Heart right ventricle (tissue), 16 donors: Measurements from ENCODE around the gene TMEM271. TPM values are rescaled to one million over a fixed set of nuclear protein-coding genes. Genes with fewer than 3 reads are reported as not detected.
A peak's percentile ranks its signal among the peaks of the same experiment; 100 is the strongest.

Experiments used
- ATAC-seq, 8 donors: fragments of 200-7000 bp; cut with Tn5 transposase; one replicate each; pipeline ENCODE4 v1.9.1; 2020; ENCODE audit warnings: mild to moderate bottlenecking in 8 of 8, moderate library complexity in 8 of 8, moderate number of reproducible peaks in 1 of 8
- DNase-seq, 2 donors: peaks; one replicate each; pipeline ENCODE4 v3.0.0-alpha.2; 2020
- H3K27ac ChIP-seq, 10 donors: fragments of 200-600 bp; sonication (generic) in 2 of 10; one replicate each; pipeline versions ENCODE4 v1.5.0 to v1.8.0; 2020 to 2022; ENCODE audit warnings: mild to moderate bottlenecking in 3 of 10
- H3K27me3 ChIP-seq, 7 donors: fragments of 200-600 bp; one replicate each; pipeline ENCODE4 v1.8.0; 2021 to 2022; ENCODE audit warnings: mild to moderate bottlenecking in 2 of 7
- H3K36me3 ChIP-seq, 9 donors: fragments of 200-600 bp; sonication (generic) in 1 of 9; one replicate each; pipeline versions ENCODE4 v1.5.0 to v1.8.0; 2020 to 2022; ENCODE audit warnings: mild to moderate bottlenecking in 2 of 9
- H3K4me1 ChIP-seq, 9 donors: fragments of 200-600 bp; sonication (generic) in 1 of 9; one replicate each; pipeline versions ENCODE4 v1.5.0 to v1.8.0; 2020 to 2022; ENCODE audit warnings: mild to moderate bottlenecking in 4 of 9
- H3K4me3 ChIP-seq, 10 donors: fragments of 200-600 bp; sonication (generic) in 2 of 10; one replicate each; pipeline versions ENCODE4 v1.5.0 to v1.8.0; 2020 to 2022; ENCODE audit warnings: mild to moderate bottlenecking in 7 of 10, moderate library complexity in 2 of 10
- H3K9me3 ChIP-seq, 11 donors: fragments of 200-600 bp in 10 of 11; sonication (generic) in 2 of 11; one replicate each; pipeline versions ENCODE4 v1.5.0 to v1.8.0; 2013 to 2022; ENCODE audit warnings: mild to moderate bottlenecking in 2 of 11, control low read depth in 1 of 11, moderate library complexity in 1 of 11
- CTCF ChIP-seq, 9 donors: fragments of 200-600 bp; sonication (generic) in 2 of 9; IDR thresholded peaks; one replicate each; pipeline versions ENCODE4 v1.5.0 to v1.8.0; 2021 to 2022; ENCODE audit warnings: antibody characterized with exemption in 9 of 9, mild to moderate bottlenecking in 5 of 9, moderate library complexity in 1 of 9
- WGBS, 2 donors: extraction: QIAGEN DNeasy Blood & Tissue Kit; methylation state at CpG; one replicate each; pipeline ENCODE4 v1.1.7; 2013; ENCODE audit warnings: inconsistent platforms in 1 of 2; 5-methylcytosine and 5-hydroxymethylcytosine counted together
- intact Hi-C, 10 donors: fragments of 100-400 bp; cut with DNase I; formaldehyde crosslinking; loops; one replicate each; pipeline versions ENCODE4 v1.11.1 to v1.14.2; 2022
- polyA plus RNA-seq, 2 donors: library from polyadenylated mRNA; stranded (reverse); fragments of 200-250 nt; gene quantifications; one replicate each; pipeline ENCODE4 v1.2.3, GENCODE V29; 2013
- total RNA-seq, 10 donors: library from RNA; stranded (reverse); fragmentation: NEBNext Ultra II Directional in 3 of 10; extraction: Animal tissue kit (Norgen Biotek cat#: 25700) in 3 of 10; gene quantifications; one replicate each; pipeline versions ENCODE4 v1.2.1 to v1.2.4, GENCODE V29; 2021 to 2023
- donor health status: Arrhythmogenic right ventricular cardiomyopathy.
- donor health status: ischemic (EF 13 %, LVEDD 7.1; RV severe dilation, severe dysfunction).
- donor health status: healthy with polysubstance abuse.
- donor health status: DM: no; HTN: yes; CAD: no.
- donor health status: DM: no; HTN: no; CAD: no.
- donor health status: ischemic (EF 25% LVEDD 6.9; RV normal size, moderate dysfunction).
- donor health status: ischemic (EF 25% LVEDD 5.7; RV mildly dilated, moderate dysfunction).
- donor health status: healthy.
- donor health status: DM: yes; HTN: yes; CAD: no.
- donor health status: Ischemic cardiomyopathy.
- donor health status: ischemic (EF 35%, LVEDD 5.7; RV mildly dilated, moderate dysfunction).
- donor health status: nonischemic (EF 11% LVEDD 7.7; RV severe dilation, severe dysfunction).
- donor health status: DM: yes; HTN: yes; CAD: no.
- donor health status: PGD.
- donor health status: ischemic (EF 29% LVEDD 5.4; RV normal size, mild dysfunction).
- donor health status: nonischemic (EF 23%, LVEDD 6.1; RV moderate dilation, normal function).

TMEM271 gene
- total and polyA plus RNA-seq, 12 donors, result not detected

GRCh38 chr4:526971-527460 is 49.1 kb downstream of the TMEM271 start:
- intact Hi-C loops, result no loop called here
- H3K27me3 ChIP-seq, result no peaks in the 10 kb centered on the region

DNA sequence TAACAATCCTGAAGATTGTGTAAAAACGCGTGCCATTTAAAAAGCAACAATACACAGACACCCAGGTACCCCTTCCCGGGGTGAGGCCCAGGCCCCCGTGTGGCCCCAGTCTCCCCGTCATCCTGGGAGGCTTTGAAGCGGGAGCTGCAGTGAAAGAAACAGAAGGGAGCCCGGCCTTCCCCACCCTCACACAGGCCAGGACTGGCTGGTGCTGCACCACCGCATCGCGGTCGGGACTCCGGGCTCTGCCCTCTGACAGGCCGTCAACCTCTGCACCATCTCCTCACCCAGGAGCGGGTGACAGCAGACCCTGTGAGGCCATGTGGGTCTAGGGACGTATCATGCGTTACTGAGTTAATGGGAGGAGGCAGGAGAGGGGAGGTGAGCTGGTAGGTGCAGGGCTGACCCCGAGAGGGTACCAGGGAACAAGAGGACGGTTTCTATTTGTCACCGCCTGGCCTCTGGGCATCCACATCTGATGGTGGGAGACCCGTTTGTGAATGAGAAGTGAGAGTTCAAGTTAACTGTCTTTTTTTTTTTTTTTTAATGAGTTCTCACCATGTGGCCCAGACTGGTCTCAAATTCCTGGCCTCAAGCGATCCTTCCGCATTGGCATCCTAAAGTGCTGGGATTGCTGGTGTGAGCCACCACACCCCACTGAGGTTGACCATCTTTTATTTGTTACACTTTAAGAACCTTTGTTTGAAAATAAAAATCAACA is 49.7 kb downstream of the TMEM271 start:
- Histone ChIP-seq H3K36me3 (peaks cover 0 to 98% (median 62%) of the 10 kb centered on the region in 9 donors), H3K27ac (no peak overlapping the region), H3K4me3 (no peak overlapping the region), H3K9me3 (no peaks in the 10 kb centered on the region), H3K27me3 (no peaks in the 10 kb centered on the region), H3K4me1 (no peaks in the 10 kb centered on the region)
- no peak for DNase-seq
- peak in 1 of 8 donors; percentile 24 for ATAC-seq
- no peak for TF ChIP-seq CTCF (IDR thresholded peaks at IDR 0.05)
- intact Hi-C loops, result no loop called here
- WGBS, 2 donors, result 96% methylated on average over 22 of the region's 22 CpGs

More at GRCh38 chr4:526971-527460, 49.1 kb downstream of the TMEM271 start:
- no peak for TF ChIP-seq CTCF (IDR thresholded peaks at IDR 0.05)
- Histone ChIP-seq H3K36me3 (peaks cover 0 to 98% (median 57%) of the 10 kb centered on the region in 9 donors), H3K9me3 (no peaks in the 10 kb centered on the region), H3K4me1 (no peaks in the 10 kb centered on the region), H3K27ac (no peak overlapping the region), H3K4me3 (no peak overlapping the region)
- ATAC-seq, result no peak
- WGBS, 2 donors, result 97 to 98% methylated on average over 21 of the region's 21 CpGs
- no peak for DNase-seq

DNA sequence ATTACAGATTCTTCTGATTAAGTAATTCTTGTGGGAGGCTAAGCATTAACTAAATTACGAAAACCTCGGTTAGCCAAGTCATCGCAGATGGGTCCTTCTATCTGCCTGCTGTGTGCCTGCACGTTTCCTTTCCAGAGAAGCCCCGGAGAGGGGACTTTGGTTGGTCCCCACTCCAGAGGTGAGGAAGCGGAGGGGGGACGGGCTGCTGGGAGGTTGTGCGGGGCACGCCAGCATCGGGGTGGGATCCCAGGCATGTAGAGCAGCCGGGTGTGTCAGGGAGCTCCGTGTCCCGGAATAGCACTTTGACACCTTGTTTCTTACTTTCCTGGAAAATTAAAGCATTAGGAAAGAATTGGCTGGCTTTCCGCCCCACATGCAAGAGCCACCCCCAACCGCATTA is 50.4 kb downstream of the TMEM271 start:
- H3K4me3 ChIP-seq, result no peak overlapping the region
- no peak for TF ChIP-seq CTCF (IDR thresholded peaks at IDR 0.05)
- H3K4me1 ChIP-seq, result no peaks in the 10 kb centered on the region
- no peak for ATAC-seq
- 95 to 97% methylated on average over 15 of the region's 15 CpGs for WGBS, 2 donors
- H3K36me3 ChIP-seq, result peaks cover 0 to 98% (median 57%) of the 10 kb centered on the region in 9 donors
- intact Hi-C loops, result no loop called here
- DNase-seq, result no peak
- H3K27ac ChIP-seq, result no peak overlapping the region
- H3K9me3 ChIP-seq, result no peaks in the 10 kb centered on the region
- H3K27me3 ChIP-seq, result no peaks in the 10 kb centered on the region

DNA sequence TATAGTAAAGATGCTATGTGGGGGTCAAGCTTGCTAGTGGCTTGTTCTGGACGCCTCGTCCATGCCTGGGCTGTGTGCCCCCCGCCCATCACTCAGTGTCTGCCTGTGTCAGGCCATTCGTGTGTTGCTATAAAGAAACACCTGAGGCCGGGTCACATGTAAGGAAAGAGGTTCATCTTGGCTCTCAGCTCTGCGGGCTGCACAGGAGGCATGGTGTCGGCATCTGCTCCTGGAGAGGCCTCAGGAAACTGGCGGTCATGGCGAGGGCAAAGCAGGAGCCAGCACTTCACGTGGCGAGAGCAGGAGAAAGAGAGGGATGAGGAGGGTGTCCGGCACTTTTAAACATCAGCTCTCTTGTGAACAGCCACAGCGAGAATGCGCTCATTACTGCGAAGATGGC is 51.9 kb downstream of the TMEM271 start:
- intact Hi-C loops, result no loop called here
- WGBS, 2 donors, result 95% methylated on average over 15 of the region's 15 CpGs
- H3K4me1 ChIP-seq, result no peaks in the 10 kb centered on the region

More for the DNA sequence above, 51.9 kb downstream of the TMEM271 start:
- Histone ChIP-seq H3K4me3 (no peak overlapping the region), H3K36me3 (peaks cover 0 to 95% (median 56%) of the 10 kb centered on the region in 9 donors), H3K27ac (no peak overlapping the region), H3K27me3 (no peaks in the 10 kb centered on the region), H3K9me3 (no peaks in the 10 kb centered on the region)
- TF ChIP-seq CTCF (IDR thresholded peaks at IDR 0.05), result no peak
- ATAC-seq (no peak), DNase-seq (no peak)

Other genes with a start within 250 kb of the TMEM271 start
- 10 to 100 TPM in 2 of 10 donors, 1 to 10 TPM in 8; 6.3 to 10.8 (median 7.8) TPM for gene ZNF141, start 238.5 kb downstream of the TMEM271 start, total RNA-seq
- gene ZNF141, start 238.5 kb downstream of the TMEM271 start, polyA plus RNA-seq, result 1 to 10 TPM; 1.5 to 7.5 TPM
- gene ZNF721, start 77.1 kb downstream of the TMEM271 start, total RNA-seq, result 10 to 100 TPM in 9 of 10 donors, 1 to 10 TPM in 1; 9.9 to 17.6 (median 15.3) TPM
- gene ZNF721, start 77.1 kb downstream of the TMEM271 start, polyA plus RNA-seq, result 10 to 100 TPM in 1 of 2 donors, 1 to 10 TPM in 1; 4.9 to 11.3 TPM
- 10 to 100 TPM; 13.2 to 20.4 (median 17.1) TPM for gene PIGG, start 77.1 kb downstream of the TMEM271 start, total RNA-seq
- gene PIGG, start 77.1 kb downstream of the TMEM271 start, polyA plus RNA-seq, result 10 to 100 TPM; 12.6 to 49.5 TPM
- gene PDE6B, start 49.3 kb upstream of the TMEM271 start, total RNA-seq, result 1 to 10 TPM; 1.8 to 6.2 (median 4.4) TPM
- gene PDE6B, start 49.3 kb upstream of the TMEM271 start, polyA plus RNA-seq, result 1 to 10 TPM in 1 of 2 donors, under 1 TPM in 1; 0.73 to 2.0 TPM
- gene ATP5ME, start 98.0 kb upstream of the TMEM271 start, total RNA-seq, result 1,000 to 10,000 TPM in 5 of 10 donors, 100 to 1,000 TPM in 5; 651 to 1,196 (median 982) TPM
- gene ATP5ME, start 98.0 kb upstream of the TMEM271 start, polyA plus RNA-seq, result 1,000 to 10,000 TPM in 1 of 2 donors, 100 to 1,000 TPM in 1; 999 to 4,239 TPM
- gene MYL5, start 98.2 kb upstream of the TMEM271 start, total RNA-seq, result 1 to 10 TPM; 4.0 to 7.5 (median 6.1) TPM
- gene MYL5, start 98.2 kb upstream of the TMEM271 start, polyA plus RNA-seq, result 1 to 10 TPM; 3.3 to 8.1 TPM
- gene SLC49A3, start 112.9 kb upstream of the TMEM271 start, total RNA-seq, result 10 to 100 TPM in 9 of 10 donors, 1 to 10 TPM in 1; 9.8 to 16.9 (median 12.3) TPM
- 10 to 100 TPM in 1 of 2 donors, 1 to 10 TPM in 1; 8.8 to 28.5 TPM for gene SLC49A3, start 112.9 kb upstream of the TMEM271 start, polyA plus RNA-seq
- 10 to 100 TPM; 17.5 to 26.1 (median 20.9) TPM for gene PCGF3, start 129.5 kb upstream of the TMEM271 start, total RNA-seq
- 10 to 100 TPM; 21.7 to 50.8 TPM for gene PCGF3, start 129.5 kb upstream of the TMEM271 start, polyA plus RNA-seq
- 1 to 10 TPM; 1.5 to 4.8 (median 2.2) TPM for gene CPLX1, start 249.8 kb upstream of the TMEM271 start, total RNA-seq
- 10 to 100 TPM in 1 of 2 donors, 1 to 10 TPM in 1; 2.1 to 10.8 TPM for gene CPLX1, start 249.8 kb upstream of the TMEM271 start, polyA plus RNA-seq